HEK293 (cell line): ENCODE data around the gene FIGN.

ENCODE experiments used
- CTCF ChIA-PET: fragments of 350-600 bp; formaldehyde crosslinking; extraction: SDS; loops from one replicate; lab custom pipeline; 2021; ENCODE audit warnings: antibody characterized with exemption; lab: Yijun Ruan, JAX
- POLR2A ChIA-PET: fragments of 300-600 bp; formaldehyde crosslinking; extraction: SDS; loops from one replicate; lab custom pipeline; 2020; ENCODE audit warnings: antibody characterized with exemption, inconsistent platforms; lab: Yijun Ruan, JAX
- H3K27ac ChIP-seq: fragments of 200-500 bp; sonication (Bioruptor generic); 2 replicates; pipeline ENCODE4 v1.5.1; 2014; ENCODE audit warnings: low read depth, low read length, control low read depth, inconsistent platforms; ENCODE audit errors: extremely low read depth
- H3K36me3 ChIP-seq, 2 experiments: fragments of 200-500 bp in 1 of 2; sonication (Bioruptor generic) in 1 of 2; 1 replicate in 1 of 2; 2 replicates in 1 of 2; pipeline ENCODE4 v1.5.1; 2014 to 2017; ENCODE audit warnings: inconsistent platforms in 2 of 2, low read length in 2 of 2; ENCODE audit not compliant: control insufficient read depth in 2 of 2, insufficient read depth in 1 of 2
- H3K4me1 ChIP-seq: fragments of 200-500 bp; sonication (Bioruptor generic); 2 replicates; pipeline ENCODE4 v1.5.1; 2014; ENCODE audit warnings: mild to moderate bottlenecking, low read length, inconsistent platforms; ENCODE audit not compliant: control insufficient read depth, insufficient read depth
- H3K4me3 ChIP-seq: 2 replicates; pipeline ENCODE4 v1.5.1; 2011; ENCODE audit warnings: low read depth, mild to moderate bottlenecking, control low read depth, low read length, moderate library complexity
- H3K9me3 ChIP-seq: fragments of 200-500 bp; sonication (Bioruptor generic); 2 replicates; pipeline ENCODE4 v1.5.1; 2014; ENCODE audit warnings: low read depth, low read length, inconsistent platforms; ENCODE audit not compliant: control insufficient read depth, insufficient read depth
- GFI1B ChIP-seq: fragments of 450-650 bp; formaldehyde crosslinking; IDR thresholded peaks from 2 replicates; pipeline ENCODE4 v1.5.1; 2016; ENCODE audit warnings: missing biosample characterization, missing genetic modification characterization
- OVOL3 ChIP-seq: fragments of 450-650 bp; formaldehyde crosslinking; IDR thresholded peaks from 2 replicates; pipeline ENCODE4 v1.5.1; 2016; ENCODE audit warnings: missing biosample characterization, missing genetic modification characterization
- SETDB1 ChIP-seq: IDR thresholded peaks from one replicate; pipeline ENCODE4 v1.6.1; 2017; ENCODE audit warnings: mild to moderate bottlenecking, low read length, moderate library complexity, mixed read lengths; ENCODE audit not compliant: insufficient read length
- WT1 ChIP-seq: fragments of 450-650 bp; formaldehyde crosslinking; IDR thresholded peaks from 2 replicates; pipeline ENCODE4 v1.5.1; 2016; ENCODE audit warnings: missing biosample characterization, missing genetic modification characterization
- ZNF112 ChIP-seq: fragments of 450-650 bp; formaldehyde crosslinking; IDR thresholded peaks from 2 replicates; pipeline ENCODE4 v1.5.0; 2017; ENCODE audit warnings: missing biosample characterization, missing genetic modification characterization
- ZNF157 ChIP-seq: fragments of 450-650 bp; formaldehyde crosslinking; IDR thresholded peaks from 2 replicates; pipeline ENCODE4 v1.5.1; 2016; ENCODE audit warnings: missing biosample characterization, missing genetic modification characterization
- ZNF175 ChIP-seq: fragments of 450-650 bp; formaldehyde crosslinking; IDR thresholded peaks from 2 replicates; pipeline ENCODE4 v1.5.1; 2016; ENCODE audit warnings: missing biosample characterization, missing genetic modification characterization
- ZNF184 ChIP-seq: fragments of 450-650 bp; IDR thresholded peaks from 2 replicates; pipeline ENCODE4 v1.5.1; 2018; ENCODE audit warnings: missing biosample characterization, mild to moderate bottlenecking, missing genetic modification characterization
- ZNF221 ChIP-seq: fragments of 450-650 bp; formaldehyde crosslinking; IDR thresholded peaks from 2 replicates; pipeline ENCODE4 v1.5.1; 2017; ENCODE audit warnings: missing biosample characterization, missing genetic modification characterization, borderline replicate concordance
- ZNF248 ChIP-seq: fragments of 450-650 bp; formaldehyde crosslinking; IDR thresholded peaks from 2 replicates; pipeline ENCODE4 v1.5.1; 2017; ENCODE audit warnings: missing biosample characterization, missing genetic modification characterization
- ZNF266 ChIP-seq: fragments of 450-650 bp; formaldehyde crosslinking; IDR thresholded peaks from 2 replicates; pipeline ENCODE4 v1.5.1; 2016; ENCODE audit warnings: missing biosample characterization, missing genetic modification characterization, low read depth
- ZNF335 ChIP-seq: fragments of 450-650 bp; formaldehyde crosslinking; conservative IDR thresholded peaks from 2 replicates; pipeline ENCODE4 v1.5.1; 2016; ENCODE audit warnings: missing biosample characterization, missing genetic modification characterization
- ZNF341 ChIP-seq: fragments of 450-650 bp; formaldehyde crosslinking; IDR thresholded peaks from 2 replicates; pipeline ENCODE4; 2016; ENCODE audit warnings: low read depth, missing biosample characterization, missing genetic modification characterization
- ZNF350 ChIP-seq: fragments of 450-650 bp; formaldehyde crosslinking; IDR thresholded peaks from 2 replicates; pipeline ENCODE4 v1.5.0; 2017; ENCODE audit warnings: missing biosample characterization, mild to moderate bottlenecking, missing genetic modification characterization
- ZNF501 ChIP-seq: fragments of 450-650 bp; formaldehyde crosslinking; IDR thresholded peaks from 2 replicates; pipeline ENCODE4 v1.5.1; 2016; ENCODE audit warnings: missing biosample characterization, missing genetic modification characterization
- ZNF549 ChIP-seq: fragments of 450-650 bp; IDR thresholded peaks from 2 replicates; pipeline ENCODE4 v1.5.1; 2018; ENCODE audit warnings: missing biosample characterization, missing genetic modification characterization, mild to moderate bottlenecking, inconsistent platforms, moderate library complexity
- ZNF621 ChIP-seq: fragments of 450-650 bp; formaldehyde crosslinking; IDR thresholded peaks from 2 replicates; pipeline ENCODE4 v1.5.1; 2017; ENCODE audit warnings: missing biosample characterization, missing genetic modification characterization
- TF ChIP-seq, protein P1 (sequence below): fragments of 450-650 bp; formaldehyde crosslinking; IDR thresholded peaks from 2 replicates; pipeline ENCODE4 v1.5.1; 2016; ENCODE audit warnings: missing biosample characterization, missing genetic modification characterization
- TF ChIP-seq, protein P2 (sequence below): fragments of 450-650 bp; formaldehyde crosslinking; IDR thresholded peaks from 2 replicates; pipeline ENCODE4 v1.5.1; 2016; ENCODE audit warnings: missing biosample characterization, missing genetic modification characterization, low read depth
- TF ChIP-seq, protein P3 (sequence below): fragments of 450-650 bp; formaldehyde crosslinking; IDR thresholded peaks from 2 replicates; pipeline ENCODE4 v1.5.1; 2017; ENCODE audit warnings: missing biosample characterization, missing genetic modification characterization
- TF ChIP-seq, protein P4 (sequence below): fragments of 450-650 bp; formaldehyde crosslinking; IDR thresholded peaks from 2 replicates; pipeline ENCODE4 v1.5.1; 2016; ENCODE audit warnings: missing biosample characterization, missing genetic modification characterization
- TF ChIP-seq, protein P5 (sequence below): fragments of 450-650 bp; formaldehyde crosslinking; IDR thresholded peaks from 2 replicates; pipeline ENCODE4 v1.5.1; 2017; ENCODE audit warnings: missing biosample characterization, missing genetic modification characterization

FIGN gene

DNA sequence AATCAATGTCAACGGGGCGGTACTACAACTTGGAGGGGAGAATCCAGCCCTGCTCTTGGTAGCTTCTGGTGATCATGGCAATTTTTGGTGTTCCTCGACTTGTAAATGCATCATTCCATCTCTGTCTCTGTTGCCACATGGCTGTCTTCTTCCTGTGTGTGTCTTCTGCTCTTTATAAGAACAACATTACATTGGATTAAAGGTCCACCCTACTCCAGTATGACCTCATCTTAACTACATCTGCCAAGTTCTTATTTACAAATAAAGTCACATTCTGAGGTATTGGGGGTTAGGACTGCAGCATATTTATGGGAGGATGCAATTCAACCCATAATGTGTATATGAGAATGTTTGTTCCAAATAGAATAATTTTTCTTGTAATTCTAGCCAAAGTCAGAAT is 28.8 kb upstream of the FIGN start (continued):
- TF ChIP-seq GFI1B (tag by site-specific recombination) (no peak), ZNF266 (tag by site-specific recombination) (no peak), ZNF157 (no peak), OVOL3 (tag by site-specific recombination) (no peak), ZNF221 (no peak)

DNA sequence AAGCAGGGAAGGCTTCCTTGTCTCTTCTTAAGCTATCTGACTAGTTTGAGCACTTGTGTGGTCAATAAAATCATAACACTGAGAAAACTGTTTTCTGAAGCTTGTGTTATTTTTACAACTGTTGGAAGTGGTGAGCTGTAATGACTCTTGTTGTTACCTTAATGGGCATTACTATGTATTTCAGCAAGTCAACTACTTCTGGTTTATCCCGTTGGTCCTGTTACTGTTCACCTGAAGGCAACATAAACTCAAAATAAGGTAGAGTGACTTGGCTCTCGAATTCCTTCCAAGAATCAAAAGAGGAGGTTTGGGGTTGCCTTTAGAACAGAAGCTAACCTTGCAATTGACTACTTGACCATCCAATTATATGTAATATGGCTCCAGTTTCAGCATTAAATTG is 23.2 kb upstream of the FIGN start:
- no peaks in the 10 kb centered on the region for H3K4me1 ChIP-seq
- TF ChIP-seq, protein P1, sequence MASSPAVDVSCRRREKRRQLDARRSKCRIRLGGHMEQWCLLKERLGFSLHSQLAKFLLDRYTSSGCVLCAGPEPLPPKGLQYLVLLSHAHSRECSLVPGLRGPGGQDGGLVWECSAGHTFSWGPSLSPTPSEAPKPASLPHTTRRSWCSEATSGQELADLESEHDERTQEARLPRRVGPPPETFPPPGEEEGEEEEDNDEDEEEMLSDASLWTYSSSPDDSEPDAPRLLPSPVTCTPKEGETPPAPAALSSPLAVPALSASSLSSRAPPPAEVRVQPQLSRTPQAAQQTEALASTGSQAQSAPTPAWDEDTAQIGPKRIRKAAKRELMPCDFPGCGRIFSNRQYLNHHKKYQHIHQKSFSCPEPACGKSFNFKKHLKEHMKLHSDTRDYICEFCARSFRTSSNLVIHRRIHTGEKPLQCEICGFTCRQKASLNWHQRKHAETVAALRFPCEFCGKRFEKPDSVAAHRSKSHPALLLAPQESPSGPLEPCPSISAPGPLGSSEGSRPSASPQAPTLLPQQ (tag by site-specific recombination): no peak
- TF ChIP-seq, protein P2, sequence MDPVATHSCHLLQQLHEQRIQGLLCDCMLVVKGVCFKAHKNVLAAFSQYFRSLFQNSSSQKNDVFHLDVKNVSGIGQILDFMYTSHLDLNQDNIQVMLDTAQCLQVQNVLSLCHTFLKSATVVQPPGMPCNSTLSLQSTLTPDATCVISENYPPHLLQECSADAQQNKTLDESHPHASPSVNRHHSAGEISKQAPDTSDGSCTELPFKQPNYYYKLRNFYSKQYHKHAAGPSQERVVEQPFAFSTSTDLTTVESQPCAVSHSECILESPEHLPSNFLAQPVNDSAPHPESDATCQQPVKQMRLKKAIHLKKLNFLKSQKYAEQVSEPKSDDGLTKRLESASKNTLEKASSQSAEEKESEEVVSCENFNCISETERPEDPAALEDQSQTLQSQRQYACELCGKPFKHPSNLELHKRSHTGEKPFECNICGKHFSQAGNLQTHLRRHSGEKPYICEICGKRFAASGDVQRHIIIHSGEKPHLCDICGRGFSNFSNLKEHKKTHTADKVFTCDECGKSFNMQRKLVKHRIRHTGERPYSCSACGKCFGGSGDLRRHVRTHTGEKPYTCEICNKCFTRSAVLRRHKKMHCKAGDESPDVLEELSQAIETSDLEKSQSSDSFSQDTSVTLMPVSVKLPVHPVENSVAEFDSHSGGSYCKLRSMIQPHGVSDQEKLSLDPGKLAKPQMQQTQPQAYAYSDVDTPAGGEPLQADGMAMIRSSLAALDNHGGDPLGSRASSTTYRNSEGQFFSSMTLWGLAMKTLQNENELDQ (tag by site-specific recombination): no peak
- TF ChIP-seq ZNF248 (tag by site-specific recombination) (no peak), SETDB1 (no peak), ZNF350 (tag by site-specific recombination) (no peak), ZNF335 (tag by site-specific recombination) (no peak), ZNF501 (tag by site-specific recombination) (no peak), WT1 (no peak), ZNF175 (tag by site-specific recombination) (no peak), ZNF112 (tag by site-specific recombination) (no peak), ZNF341 (tag by site-specific recombination) (no peak), ZNF549 (no peak), ZNF184 (tag by site-specific recombination) (no peak), ZNF621 (tag by site-specific recombination) (no peak)
- TF ChIP-seq, protein P3, sequence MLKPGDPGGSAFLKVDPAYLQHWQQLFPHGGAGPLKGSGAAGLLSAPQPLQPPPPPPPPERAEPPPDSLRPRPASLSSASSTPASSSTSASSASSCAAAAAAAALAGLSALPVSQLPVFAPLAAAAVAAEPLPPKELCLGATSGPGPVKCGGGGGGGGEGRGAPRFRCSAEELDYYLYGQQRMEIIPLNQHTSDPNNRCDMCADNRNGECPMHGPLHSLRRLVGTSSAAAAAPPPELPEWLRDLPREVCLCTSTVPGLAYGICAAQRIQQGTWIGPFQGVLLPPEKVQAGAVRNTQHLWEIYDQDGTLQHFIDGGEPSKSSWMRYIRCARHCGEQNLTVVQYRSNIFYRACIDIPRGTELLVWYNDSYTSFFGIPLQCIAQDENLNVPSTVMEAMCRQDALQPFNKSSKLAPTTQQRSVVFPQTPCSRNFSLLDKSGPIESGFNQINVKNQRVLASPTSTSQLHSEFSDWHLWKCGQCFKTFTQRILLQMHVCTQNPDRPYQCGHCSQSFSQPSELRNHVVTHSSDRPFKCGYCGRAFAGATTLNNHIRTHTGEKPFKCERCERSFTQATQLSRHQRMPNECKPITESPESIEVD (tag by site-specific recombination): no peak
- TF ChIP-seq, protein P4, sequence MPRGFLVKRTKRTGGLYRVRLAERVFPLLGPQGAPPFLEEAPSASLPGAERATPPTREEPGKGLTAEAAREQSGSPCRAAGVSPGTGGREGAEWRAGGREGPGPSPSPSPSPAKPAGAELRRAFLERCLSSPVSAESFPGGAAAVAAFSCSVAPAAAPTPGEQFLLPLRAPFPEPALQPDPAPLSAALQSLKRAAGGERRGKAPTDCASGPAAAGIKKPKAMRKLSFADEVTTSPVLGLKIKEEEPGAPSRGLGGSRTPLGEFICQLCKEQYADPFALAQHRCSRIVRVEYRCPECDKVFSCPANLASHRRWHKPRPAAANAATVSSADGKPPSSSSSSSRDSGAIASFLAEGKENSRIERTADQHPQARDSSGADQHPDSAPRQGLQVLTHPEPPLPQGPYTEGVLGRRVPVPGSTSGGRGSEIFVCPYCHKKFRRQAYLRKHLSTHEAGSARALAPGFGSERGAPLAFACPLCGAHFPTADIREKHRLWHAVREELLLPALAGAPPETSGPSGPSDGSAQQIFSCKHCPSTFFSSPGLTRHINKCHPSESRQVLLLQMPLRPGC: no peak
- TF ChIP-seq, protein P5, sequence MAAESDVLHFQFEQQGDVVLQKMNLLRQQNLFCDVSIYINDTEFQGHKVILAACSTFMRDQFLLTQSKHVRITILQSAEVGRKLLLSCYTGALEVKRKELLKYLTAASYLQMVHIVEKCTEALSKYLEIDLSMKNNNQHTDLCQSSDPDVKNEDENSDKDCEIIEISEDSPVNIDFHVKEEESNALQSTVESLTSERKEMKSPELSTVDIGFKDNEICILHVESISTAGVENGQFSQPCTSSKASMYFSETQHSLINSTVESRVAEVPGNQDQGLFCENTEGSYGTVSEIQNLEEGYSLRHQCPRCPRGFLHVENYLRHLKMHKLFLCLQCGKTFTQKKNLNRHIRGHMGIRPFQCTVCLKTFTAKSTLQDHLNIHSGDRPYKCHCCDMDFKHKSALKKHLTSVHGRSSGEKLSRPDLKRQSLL (tag by site-specific recombination): no peak
- TF ChIP-seq, all 188 proteins: peak for 0
- ChIA-PET CTCF (no interaction called here), POLR2A (no interaction called here)
- Histone ChIP-seq H3K27ac (no peak overlapping the region), H3K36me3 (no peaks in the 10 kb centered on the region), H3K9me3 (no peaks in the 10 kb centered on the region), H3K4me3 (no peak overlapping the region)
